Daoy (cell line): ENCODE results near the gene MTHFD2L. TPM values are rescaled to one million over a fixed set of nuclear protein-coding genes. Genes with fewer than 3 reads are reported as not detected.
"Not testable (repeated sequence)": the region's sequence is repeated elsewhere in the genome, so short reads cannot be mapped to it uniquely, and the experiment has no call there.

Experiments
- DNase-seq: peaks from one replicate; pipeline ENCODE4 v3.0.0-alpha.2; 2015; ENCODE audit warnings: low read depth
- total RNA-seq: library from RNA; depleted of rRNA; stranded (reverse); fragments of >200 nt; shearing (Covaris generic); gene quantifications from 2 replicates; pipeline ENCODE4 v1.2.3, GENCODE V29; 2014

MTHFD2L gene
- total RNA-seq, 1 experiment from 2014 or later, result 7.9 TPM

- DNase-seq, result peak; percentile 25
These were observed 31.6 kb downstream of the MTHFD2L start for GRCh38 chr4:74189331-74190043.

GRCh38 chr4:74190332-74190731, 32.4 kb downstream of the MTHFD2L start:
- DNase-seq, result no peak

DNA sequence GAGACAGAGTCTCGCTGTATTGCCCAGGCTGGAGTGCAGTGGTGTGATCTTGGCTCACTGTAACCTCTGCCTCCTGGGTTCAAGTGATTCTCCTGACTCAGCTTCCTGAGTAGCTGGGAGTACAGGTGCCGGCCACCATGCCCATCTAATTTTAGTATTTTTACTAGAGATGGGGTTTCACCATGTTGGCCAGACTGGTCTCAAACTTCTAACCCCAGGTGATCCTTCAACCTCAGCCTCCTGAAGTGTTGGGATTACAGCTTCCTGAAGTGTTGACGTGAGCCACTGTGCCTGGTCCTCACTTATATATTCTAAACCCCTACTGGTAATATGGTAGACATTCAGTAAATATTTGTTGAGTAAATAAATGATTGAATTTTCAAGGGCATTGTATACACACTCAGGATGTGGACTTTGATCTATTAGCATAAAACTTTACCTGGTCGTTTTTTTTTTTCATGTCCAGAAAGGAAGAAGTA, 33.0 kb downstream of the MTHFD2L start:
- no peak for DNase-seq

DNA sequence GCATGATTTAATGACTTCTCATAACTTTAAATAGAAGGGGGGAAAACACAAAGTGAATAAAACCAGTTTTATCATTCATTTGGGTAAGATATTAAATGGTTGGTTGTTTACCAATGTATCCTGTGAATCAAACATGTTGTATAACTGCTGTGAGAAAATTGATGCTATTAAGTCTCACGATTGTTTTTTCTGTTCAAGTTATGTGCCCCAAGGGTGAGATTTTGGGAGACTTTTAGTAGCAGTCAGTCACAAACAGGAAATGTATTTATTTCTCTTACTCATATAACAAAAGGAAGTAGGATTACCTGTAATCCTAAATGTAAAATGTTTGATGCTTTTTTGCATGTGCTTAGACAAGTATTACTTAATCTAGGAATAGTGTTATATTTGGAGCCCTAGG, 39.2 kb downstream of the MTHFD2L start:
- no peak for DNase-seq

DNA sequence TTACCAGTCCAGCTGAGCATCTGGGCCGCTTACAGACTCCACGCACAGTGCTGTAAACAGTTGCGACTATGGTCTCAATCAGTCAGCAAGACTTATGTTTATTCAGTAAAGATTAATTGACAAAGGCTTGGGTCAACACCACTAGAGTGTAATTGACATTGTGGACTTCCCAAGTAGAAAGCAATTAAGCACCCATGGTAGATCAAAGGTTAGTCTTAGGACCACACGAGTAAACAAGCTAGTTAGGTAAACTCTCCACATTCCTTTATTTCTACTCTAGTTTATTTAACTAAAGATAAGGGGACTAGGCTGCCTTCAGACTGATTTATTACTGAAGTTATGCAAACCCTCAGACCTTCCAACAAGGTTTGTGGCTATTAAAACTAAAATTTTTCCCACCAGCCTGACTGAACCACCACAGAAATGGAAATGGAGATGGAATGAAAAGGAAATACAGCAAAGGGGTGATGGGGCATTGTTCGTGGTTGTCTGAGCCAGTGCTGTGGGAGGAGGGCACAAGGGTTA, 44.2 kb downstream of the MTHFD2L start:
- DNase-seq, result peak; percentile 2

GRCh38 chr4:74203467-74203866, 45.5 kb downstream of the MTHFD2L start:
- no peak for DNase-seq

DNA sequence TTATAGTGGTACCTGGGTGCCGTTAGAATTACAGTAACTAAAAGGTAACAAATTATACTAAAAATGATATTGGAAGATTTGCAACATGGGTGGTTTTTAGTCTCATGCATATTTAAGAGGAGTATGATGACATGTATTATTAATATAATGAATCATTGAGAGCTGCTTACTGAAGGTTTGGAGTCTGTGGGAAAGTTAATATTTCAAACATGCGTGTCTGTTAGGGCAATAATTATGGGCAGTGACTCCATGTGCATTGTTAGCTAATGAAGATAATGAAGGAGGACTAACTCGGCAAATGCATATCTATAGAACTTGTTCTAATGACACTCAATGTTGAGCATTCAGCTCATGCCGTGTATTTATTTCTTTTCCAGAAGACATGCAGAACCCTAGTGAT, 47.1 kb downstream of the MTHFD2L start:
- DNase-seq, result no peak

- no peak for DNase-seq
These were observed 47.6 kb downstream of the MTHFD2L start for GRCh38 chr4:74205559-74205958.

GRCh38 chr4:74206088-74206825, 48.3 kb downstream of the MTHFD2L start:
- DNase-seq, result peak; percentile 30

- peak; percentile 2 for DNase-seq
These were observed 56.7 kb downstream of the MTHFD2L start for GRCh38 chr4:74214457-74215159.

DNA sequence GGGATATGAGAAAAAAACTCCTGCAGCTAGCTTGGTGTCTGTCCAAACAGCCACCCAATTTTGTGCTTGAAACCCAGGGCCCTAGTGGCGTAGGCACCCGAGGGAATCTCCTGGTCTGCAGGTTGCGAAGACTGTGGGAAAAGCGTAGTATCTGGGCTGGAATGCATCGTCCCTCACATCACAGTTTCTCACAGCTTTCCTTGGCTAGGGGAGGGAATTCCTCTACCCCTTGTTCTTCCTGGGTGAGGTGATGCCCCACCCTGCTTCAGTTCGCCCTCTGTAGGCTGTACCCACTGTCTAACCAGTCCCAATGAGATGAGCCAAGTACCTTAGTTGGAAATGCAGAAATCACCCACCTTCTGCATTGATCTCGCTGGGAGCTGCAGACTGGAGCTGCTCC, 57.3 kb downstream of the MTHFD2L start:
- not testable (repeated sequence) for DNase-seq

DNA sequence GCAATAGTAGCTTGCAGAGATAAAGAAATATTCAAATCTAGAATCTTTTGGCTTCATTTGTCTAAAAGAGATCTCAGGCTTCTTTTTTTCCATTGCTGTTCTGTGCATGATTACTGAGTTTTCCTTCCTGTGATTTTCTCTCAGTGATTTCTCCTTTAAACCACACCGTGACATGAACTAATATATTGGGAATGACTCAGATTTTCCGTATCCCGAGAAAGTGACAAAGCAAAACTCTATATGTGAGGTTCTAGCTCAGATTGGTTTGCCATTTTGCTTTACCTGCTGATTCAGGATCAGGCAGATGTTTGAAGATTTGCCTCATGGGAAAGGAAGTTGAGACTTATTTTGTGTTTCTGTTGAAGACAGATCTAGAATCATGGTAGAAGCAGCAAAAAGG, 59.4 kb downstream of the MTHFD2L start:
- peak; percentile 19 for DNase-seq

- DNase-seq, result no peak
These were observed 60.3 kb downstream of the MTHFD2L start for GRCh38 chr4:74218201-74218600.

- no peak for DNase-seq
These were observed 61.3 kb downstream of the MTHFD2L start for GRCh38 chr4:74219240-74219639.

GRCh38 chr4:74223098-74223497, 65.2 kb downstream of the MTHFD2L start:
- no peak for DNase-seq

DNA sequence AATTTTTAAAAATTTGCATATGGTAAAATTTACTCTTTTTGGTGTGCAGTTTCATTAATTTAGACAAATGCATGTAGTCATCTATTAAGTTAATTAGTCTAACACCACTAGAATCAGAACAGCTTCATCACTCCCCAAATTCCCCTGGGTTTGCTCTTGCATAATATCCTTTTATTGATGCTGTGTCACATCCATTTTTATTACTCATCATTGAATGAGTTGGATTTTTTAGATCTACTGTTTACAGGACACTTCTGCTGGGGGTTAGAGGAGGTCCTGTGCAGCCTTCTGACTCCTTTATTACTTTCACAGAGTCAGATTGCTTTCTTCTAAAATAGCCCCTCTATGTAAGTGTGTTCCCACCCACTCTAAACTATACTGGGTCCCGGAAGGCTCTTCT, 65.9 kb downstream of the MTHFD2L start:
- DNase-seq, result peak; percentile 28

DNA sequence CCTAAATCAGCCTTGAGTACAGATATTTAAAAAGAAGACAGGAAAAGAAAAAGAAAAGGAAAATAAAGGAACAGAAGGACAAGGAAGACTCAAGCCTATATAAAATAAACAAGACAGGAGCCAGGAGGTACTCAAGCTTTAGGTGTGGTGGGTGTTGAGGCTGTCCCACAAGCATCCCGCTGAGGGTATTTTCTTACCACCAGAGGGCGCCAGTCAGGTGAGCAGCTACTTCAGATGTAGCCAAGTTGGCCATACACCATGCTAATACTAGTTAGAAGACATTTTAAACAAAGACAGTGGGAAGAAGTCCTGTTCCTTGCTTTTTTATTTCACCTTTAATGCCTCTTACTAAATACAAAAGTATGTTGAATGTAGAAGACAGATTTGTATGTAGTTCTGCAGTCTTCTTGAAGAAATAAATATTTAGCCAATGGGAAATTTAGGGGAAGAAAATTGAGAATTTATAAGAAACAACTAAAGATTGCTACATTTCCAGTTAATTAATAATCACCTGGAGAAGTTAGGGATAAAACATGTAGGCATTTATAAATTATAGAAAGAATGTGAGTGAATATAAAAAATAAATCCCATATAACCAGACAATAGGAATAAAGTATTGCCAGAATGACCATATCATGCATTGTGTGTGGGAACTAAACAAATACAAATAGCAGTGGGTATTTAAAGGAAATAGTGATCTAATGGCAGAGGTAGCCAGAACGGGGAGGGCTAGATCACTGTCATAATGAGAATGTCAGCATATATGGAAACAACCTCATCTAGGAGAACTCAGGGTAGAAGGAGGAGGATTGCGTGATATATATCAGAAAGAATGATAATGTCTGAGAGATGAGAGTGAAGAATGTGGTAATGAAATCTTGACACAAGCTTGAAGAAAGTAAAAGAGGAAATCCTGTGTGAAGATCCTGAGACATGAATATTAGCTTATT, 71.0 kb downstream of the MTHFD2L start:
- DNase-seq, result peak; percentile 59

DNA sequence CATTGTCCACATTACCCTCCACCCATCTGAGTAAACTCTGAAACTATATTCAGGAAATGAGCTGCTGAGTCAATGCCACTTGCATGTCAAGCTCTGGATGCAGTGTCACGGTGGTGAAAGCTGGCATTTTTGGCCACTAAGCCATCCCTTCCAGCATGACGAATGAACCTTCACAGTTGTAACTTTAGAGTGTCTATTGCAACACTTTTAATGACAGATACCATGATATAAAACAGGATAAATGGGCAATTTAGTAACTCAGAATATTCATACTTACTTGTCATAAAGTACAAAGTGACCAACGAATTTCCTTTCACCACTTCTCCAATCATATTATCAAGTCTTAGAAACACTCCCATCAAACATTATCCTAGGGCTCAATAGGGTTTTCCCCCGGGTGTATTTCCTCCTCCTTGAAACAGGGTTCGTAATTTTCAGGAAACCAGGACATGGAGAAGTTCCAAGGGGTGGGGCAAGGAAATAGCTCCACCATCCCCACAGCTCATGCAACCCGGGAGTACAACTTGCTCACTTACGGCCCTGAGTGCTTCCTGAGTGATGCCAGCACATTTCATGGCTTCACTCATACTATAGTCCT, 73.1 kb downstream of the MTHFD2L start:
- DNase-seq, result peak; percentile 83

GRCh38 chr4:74235135-74235534, 77.2 kb downstream of the MTHFD2L start:
- DNase-seq, result no peak

GRCh38 chr4:74237425-74237966, 79.6 kb downstream of the MTHFD2L start:
- DNase-seq, result no peak
